HFF-Myc (cell line): Measurements from ENCODE around the gene PDIA3.

ENCODE experiments used
- DNase-seq: peaks from one replicate; pipeline ENCODE4 v3.0.0-alpha.2; 2011; ENCODE audit warnings: low read depth; ENCODE audit errors: extremely low read depth
- H3K4me3 ChIP-seq: replicated peaks from 2 replicates; pipeline ENCODE4 v1.5.1; 2011; ENCODE audit warnings: low read depth, mild to moderate bottlenecking, control low read depth, low read length
- TF ChIP-seq, protein P1 (sequence below): IDR thresholded peaks from 2 replicates; pipeline ENCODE4 v1.5.1; 2012; ENCODE audit warnings: mild to moderate bottlenecking, low read depth, low read length, control low read depth; ENCODE audit errors: missing control alignments

PDIA3 gene

DNA sequence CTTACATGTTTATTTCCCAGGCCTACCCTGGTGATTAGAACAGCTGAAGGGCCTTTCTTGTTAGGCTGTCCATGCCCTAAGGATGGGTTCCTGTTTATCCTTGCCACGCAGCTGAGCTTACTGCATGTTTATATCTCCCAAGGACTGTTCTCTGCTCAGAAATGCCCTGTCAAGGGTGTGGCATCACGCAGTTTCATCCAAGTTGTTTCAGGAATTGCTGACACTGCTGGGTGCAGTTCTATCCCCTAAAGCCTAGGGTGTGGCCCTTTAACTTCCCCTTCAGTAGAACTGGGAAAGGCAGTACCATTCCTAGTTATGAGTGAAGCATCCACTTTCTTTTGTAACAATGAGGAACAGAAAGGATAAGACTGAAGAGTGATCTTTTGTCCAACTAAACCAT lies 25.6 kb downstream of the PDIA3 start:
- DNase-seq = no peak
- no peak overlapping the region for H3K4me3 ChIP-seq
- TF ChIP-seq, protein P1, sequence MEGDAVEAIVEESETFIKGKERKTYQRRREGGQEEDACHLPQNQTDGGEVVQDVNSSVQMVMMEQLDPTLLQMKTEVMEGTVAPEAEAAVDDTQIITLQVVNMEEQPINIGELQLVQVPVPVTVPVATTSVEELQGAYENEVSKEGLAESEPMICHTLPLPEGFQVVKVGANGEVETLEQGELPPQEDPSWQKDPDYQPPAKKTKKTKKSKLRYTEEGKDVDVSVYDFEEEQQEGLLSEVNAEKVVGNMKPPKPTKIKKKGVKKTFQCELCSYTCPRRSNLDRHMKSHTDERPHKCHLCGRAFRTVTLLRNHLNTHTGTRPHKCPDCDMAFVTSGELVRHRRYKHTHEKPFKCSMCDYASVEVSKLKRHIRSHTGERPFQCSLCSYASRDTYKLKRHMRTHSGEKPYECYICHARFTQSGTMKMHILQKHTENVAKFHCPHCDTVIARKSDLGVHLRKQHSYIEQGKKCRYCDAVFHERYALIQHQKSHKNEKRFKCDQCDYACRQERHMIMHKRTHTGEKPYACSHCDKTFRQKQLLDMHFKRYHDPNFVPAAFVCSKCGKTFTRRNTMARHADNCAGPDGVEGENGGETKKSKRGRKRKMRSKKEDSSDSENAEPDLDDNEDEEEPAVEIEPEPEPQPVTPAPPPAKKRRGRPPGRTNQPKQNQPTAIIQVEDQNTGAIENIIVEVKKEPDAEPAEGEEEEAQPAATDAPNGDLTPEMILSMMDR = no peak

DNA sequence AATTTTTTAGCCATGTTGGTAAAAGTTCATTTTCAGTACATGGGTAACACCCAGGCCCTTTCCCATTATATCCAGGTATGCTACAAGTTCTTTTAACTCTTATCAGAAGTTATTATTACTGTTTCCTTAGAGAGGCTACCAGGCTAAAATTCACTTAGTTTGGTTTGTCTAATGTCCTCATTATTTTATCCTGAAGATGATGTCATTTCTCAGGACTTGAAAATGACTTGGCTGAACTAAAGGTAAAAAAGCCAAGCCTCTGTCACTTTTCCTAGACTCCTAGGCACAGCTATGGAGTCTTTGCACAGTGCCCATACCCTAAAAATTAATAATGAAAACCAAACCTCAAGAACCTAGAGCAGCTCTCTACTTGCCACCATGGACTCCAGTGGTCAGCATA lies 26.4 kb downstream of the PDIA3 start:
- DNase-seq = no peak
- H3K4me3 ChIP-seq = no peak overlapping the region
- TF ChIP-seq, protein P1 = no peak

DNA sequence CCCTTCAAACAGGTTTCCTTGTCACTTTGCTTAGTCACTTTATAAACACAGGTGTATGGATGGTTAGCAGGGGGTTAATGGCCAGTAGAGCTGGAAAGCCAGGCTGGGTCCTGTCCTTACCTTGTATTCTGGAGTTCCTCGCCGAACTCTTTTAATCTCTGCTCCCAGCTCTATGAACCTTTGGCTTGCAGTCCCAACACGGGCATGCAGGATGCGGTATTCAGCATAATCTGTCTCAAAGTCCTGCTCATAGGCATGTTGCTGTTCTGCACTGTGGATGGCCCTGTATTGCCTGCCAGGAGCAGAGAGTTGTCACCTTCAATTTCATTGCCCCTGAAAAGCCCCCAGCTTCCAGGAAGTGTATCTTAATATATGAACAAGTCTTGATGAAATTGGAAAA lies 27.8 kb downstream of the PDIA3 start:
- no peak overlapping the region for H3K4me3 ChIP-seq
- TF ChIP-seq, protein P1 = no peak
- DNase-seq = no peak

DNA sequence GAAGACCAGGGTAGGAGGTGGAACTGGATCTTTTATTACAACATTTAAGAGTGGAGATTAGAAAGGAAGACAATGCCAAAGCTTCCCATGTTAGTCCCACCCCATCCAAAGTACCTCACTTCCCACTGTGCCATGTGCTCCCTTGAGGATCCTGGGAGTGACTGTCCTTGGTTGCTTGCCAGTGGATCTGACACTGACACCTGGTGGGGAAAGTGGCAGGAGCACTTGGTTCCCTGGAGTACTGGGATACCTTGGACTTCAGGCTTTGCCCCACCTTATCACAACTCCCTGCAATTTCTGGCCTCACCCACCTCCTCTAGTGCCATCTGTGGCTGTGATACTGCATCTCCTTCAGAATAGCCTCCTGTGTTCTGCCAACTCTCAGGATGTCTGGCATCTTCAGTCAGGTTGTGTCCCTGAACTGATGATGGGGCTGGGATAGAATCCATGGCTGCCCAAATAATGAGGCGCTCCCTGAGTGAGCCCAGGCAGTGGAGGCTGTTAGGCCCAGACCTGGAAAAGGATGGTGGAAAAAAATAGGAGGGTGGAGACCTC lies 29.2 kb downstream of the PDIA3 start:
- no peak overlapping the region for H3K4me3 ChIP-seq
- TF ChIP-seq, protein P1 = peak; percentile 53
- DNase-seq = peak; percentile 44

GRCh38 chr15:43776101-43776717 lies 30.0 kb downstream of the PDIA3 start:
- no peak for DNase-seq
- TF ChIP-seq, protein P1 = no peak
- peak overlapping the region; percentile 51 for H3K4me3 ChIP-seq

DNA sequence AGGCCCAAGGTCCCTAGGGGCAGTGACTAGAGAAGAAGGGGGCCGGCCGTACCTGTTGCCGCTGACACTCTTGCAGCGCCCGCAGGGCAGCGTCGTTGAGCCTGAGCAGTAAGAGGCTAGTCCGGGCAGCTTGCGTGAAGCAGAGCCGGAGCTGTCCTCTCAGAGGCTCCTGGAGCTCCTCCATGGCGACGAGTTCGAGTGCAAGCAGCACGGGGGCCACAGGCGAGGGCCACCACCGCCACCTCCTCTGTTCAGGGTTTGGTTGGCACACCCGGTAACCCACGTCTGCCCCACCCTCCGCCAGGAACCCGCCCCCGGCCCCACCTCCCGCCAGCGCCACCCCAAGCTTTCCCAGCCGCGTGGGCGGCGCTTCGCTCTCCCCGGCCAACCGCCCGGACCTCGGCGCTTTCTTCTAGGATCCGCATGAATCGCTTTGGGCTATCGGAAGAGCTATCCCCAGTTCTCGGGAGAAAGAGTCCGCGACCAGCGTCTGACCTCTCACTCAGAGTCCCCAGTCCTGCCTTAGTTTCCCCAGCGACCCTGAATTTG lies 30.6 kb downstream of the PDIA3 start, which contains the start of gene ELL3:
Gene ELL3 (minus strand): TSS at position 249 of the 549 bp plus-strand sequence. CDS start 65 bp downstream, at position 184.
- DNase-seq = no peak
- peak within 1 kb of the TSS; percentile 51 for H3K4me3 ChIP-seq
- TF ChIP-seq, protein P1 = no peak
